22Rv1 (cell line): ENCODE results near the gene MAPKAPK5.

ENCODE experiments used
- ZFX ChIP-seq: fragments of 450-650 bp; IDR thresholded peaks from 2 replicates; pipeline ENCODE4 v1.6.1; 2017; ENCODE audit warnings: antibody characterized with exemption, borderline replicate concordance
- TF ChIP-seq, protein P1 (sequence below): fragments of 450-650 bp; IDR thresholded peaks from 2 replicates; pipeline ENCODE4 v1.5.1; 2017; ENCODE audit warnings: mild to moderate bottlenecking

DNA sequence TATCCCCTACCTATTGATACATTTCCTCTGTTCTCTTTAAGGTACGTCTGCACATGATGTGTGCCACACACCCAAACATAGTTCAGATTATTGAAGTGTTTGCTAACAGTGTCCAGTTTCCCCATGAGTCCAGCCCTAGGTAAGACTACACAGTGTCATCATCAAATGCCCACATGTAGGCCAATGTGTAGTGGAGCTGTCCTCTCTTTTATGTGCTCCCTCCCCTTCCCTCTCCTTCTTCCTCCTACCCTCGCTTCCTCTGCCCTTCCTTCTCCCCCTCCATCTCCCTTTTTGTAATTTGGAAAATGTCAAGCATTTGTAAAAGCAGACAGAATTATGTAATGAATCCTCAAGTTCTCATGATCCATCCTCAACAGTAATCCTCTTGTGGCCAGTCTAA is 25.5 kb downstream of the MAPKAPK5 start:
- TF ChIP-seq, protein P1, sequence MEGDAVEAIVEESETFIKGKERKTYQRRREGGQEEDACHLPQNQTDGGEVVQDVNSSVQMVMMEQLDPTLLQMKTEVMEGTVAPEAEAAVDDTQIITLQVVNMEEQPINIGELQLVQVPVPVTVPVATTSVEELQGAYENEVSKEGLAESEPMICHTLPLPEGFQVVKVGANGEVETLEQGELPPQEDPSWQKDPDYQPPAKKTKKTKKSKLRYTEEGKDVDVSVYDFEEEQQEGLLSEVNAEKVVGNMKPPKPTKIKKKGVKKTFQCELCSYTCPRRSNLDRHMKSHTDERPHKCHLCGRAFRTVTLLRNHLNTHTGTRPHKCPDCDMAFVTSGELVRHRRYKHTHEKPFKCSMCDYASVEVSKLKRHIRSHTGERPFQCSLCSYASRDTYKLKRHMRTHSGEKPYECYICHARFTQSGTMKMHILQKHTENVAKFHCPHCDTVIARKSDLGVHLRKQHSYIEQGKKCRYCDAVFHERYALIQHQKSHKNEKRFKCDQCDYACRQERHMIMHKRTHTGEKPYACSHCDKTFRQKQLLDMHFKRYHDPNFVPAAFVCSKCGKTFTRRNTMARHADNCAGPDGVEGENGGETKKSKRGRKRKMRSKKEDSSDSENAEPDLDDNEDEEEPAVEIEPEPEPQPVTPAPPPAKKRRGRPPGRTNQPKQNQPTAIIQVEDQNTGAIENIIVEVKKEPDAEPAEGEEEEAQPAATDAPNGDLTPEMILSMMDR: no peak
- no peak for TF ChIP-seq ZFX
